ENCODE measurements around the gene ZNF536.

Gene ZNF536

GRCh38 chr19:30450835-30451321, 78.7 kb downstream of the ZNF536 start:
- TF ChIP-seq CTCF (IDR thresholded peaks at IDR 0.05; ENCODE audit: low read depth, low read length) = no peak
- no peaks in the 10 kb centered on the region for H3K27me3 ChIP-seq
- no peaks in the 10 kb centered on the region for H3K9me3 ChIP-seq
- DNase-seq = no peak
- H3K36me3 ChIP-seq = peaks cover under 1% of the 10 kb centered on the region
- H3K4me1 ChIP-seq = peaks cover 5% of the 10 kb centered on the region
- H3K4me3 ChIP-seq (ENCODE audit: low read depth, low read length) = no peak overlapping the region

- no peak for TF ChIP-seq CTCF (IDR thresholded peaks at IDR 0.05; ENCODE audit: low read depth, low read length)
- Histone ChIP-seq H3K4me3 (ENCODE audit: low read depth, low read length) (no peak overlapping the region), H3K27me3 (no peaks in the 10 kb centered on the region), H3K9me3 (no peaks in the 10 kb centered on the region), H3K36me3 (no peaks in the 10 kb centered on the region), H3K4me1 (peaks cover 5% of the 10 kb centered on the region)
- no peak for DNase-seq
Observed at GRCh38 chr19:30452931-30453330, 80.7 kb downstream of the ZNF536 start.

- H3K9me3 ChIP-seq = no peaks in the 10 kb centered on the region
- H3K4me1 ChIP-seq = peaks cover 5% of the 10 kb centered on the region
- H3K36me3 ChIP-seq = no peaks in the 10 kb centered on the region
- TF ChIP-seq CTCF (IDR thresholded peaks at IDR 0.05; ENCODE audit: low read depth, low read length) = no peak
- H3K27me3 ChIP-seq = no peaks in the 10 kb centered on the region
- no peak for DNase-seq
- no peak overlapping the region for H3K4me3 ChIP-seq (ENCODE audit: low read depth, low read length)
Observed at GRCh38 chr19:30453743-30454142, 81.6 kb downstream of the ZNF536 start.

- H3K4me1 ChIP-seq = no peaks in the 10 kb centered on the region
- no peak for DNase-seq
- H3K9me3 ChIP-seq = no peaks in the 10 kb centered on the region
Observed at GRCh38 chr19:30455881-30456280, 83.7 kb downstream of the ZNF536 start.

GRCh38 chr19:30457484-30457883, 85.3 kb downstream of the ZNF536 start:
- H3K4me3 ChIP-seq (ENCODE audit: low read depth, low read length) = no peak overlapping the region
- H3K4me1 ChIP-seq = no peaks in the 10 kb centered on the region
- no peaks in the 10 kb centered on the region for H3K27me3 ChIP-seq
- no peaks in the 10 kb centered on the region for H3K9me3 ChIP-seq
- no peak for TF ChIP-seq CTCF (IDR thresholded peaks at IDR 0.05; ENCODE audit: low read depth, low read length)
- no peaks in the 10 kb centered on the region; the same call in 1 of the 2 replicates for H3K36me3 ChIP-seq
- DNase-seq = no peak

More at GRCh38 chr19:30455881-30456280, 83.7 kb downstream of the ZNF536 start:
- no peak for TF ChIP-seq CTCF (IDR thresholded peaks at IDR 0.05; ENCODE audit: low read depth, low read length)
- no peak overlapping the region for H3K4me3 ChIP-seq (ENCODE audit: low read depth, low read length)
- no peaks in the 10 kb centered on the region for H3K27me3 ChIP-seq
- no peaks in the 10 kb centered on the region; the same call in 1 of the 2 replicates for H3K36me3 ChIP-seq

- H3K9me3 ChIP-seq = no peaks in the 10 kb centered on the region
Observed at GRCh38 chr19:30459859-30460258, 87.7 kb downstream of the ZNF536 start.

More at GRCh38 chr19:30459859-30460258, 87.7 kb downstream of the ZNF536 start:
- Histone ChIP-seq H3K4me3 (ENCODE audit: low read depth, low read length) (no peak overlapping the region), H3K36me3 (no peaks in the 10 kb centered on the region; the same call in 1 of the 2 replicates), H3K27me3 (no peaks in the 10 kb centered on the region), H3K4me1 (no peaks in the 10 kb centered on the region)
- TF ChIP-seq CTCF (IDR thresholded peaks at IDR 0.05; ENCODE audit: low read depth, low read length) = no peak
- DNase-seq = no peak
